GM23338 (cell line): ENCODE results near the gene MARF1. TPM values are rescaled to one million over a fixed set of nuclear protein-coding genes. Genes with fewer than 3 reads are reported as not detected.

Experiments
- ATAC-seq: fragments of 200-7000 bp; cut with Tn5 transposase; 3 replicates; pipeline ENCODE4 v1.9.1; 2020
- DNase-seq: peaks from one replicate; pipeline ENCODE4 v3.0.0-alpha.2; 2015; ENCODE audit warnings: low spot score
- H2AFZ ChIP-seq: fragments of 200-600 bp; sonication (generic); 2 replicates; pipeline ENCODE4 v1.8.0; 2016; ENCODE audit warnings: antibody characterized with exemption, mild to moderate bottlenecking, moderate library complexity
- H3F3A ChIP-seq: fragments of 200-600 bp; sonication (generic); replicated peaks from 2 replicates; pipeline ENCODE4 v1.8.0; 2017; ENCODE audit warnings: antibody characterized with exemption, mixed run types, low read depth
- H3K27ac ChIP-seq: fragments of 200-600 bp; sonication (generic); 2 replicates; pipeline ENCODE4 v1.6.1; 2016; ENCODE audit warnings: low read depth
- H3K27me3 ChIP-seq: fragments of 200-600 bp; sonication (generic); 2 replicates; pipeline ENCODE4 v1.8.0; 2016; ENCODE audit warnings: mild to moderate bottlenecking, mixed run types, moderate library complexity; ENCODE audit not compliant: insufficient read depth
- H3K36me3 ChIP-seq: fragments of 200-600 bp; sonication (generic); 2 replicates; pipeline ENCODE4 v1.8.0; 2016; ENCODE audit warnings: mild to moderate bottlenecking; ENCODE audit not compliant: insufficient read depth
- H3K4me1 ChIP-seq: fragments of 200-600 bp; sonication (generic); 2 replicates; pipeline ENCODE4 v1.8.0; 2016; ENCODE audit warnings: mild to moderate bottlenecking, moderate library complexity; ENCODE audit not compliant: insufficient read depth
- H3K4me2 ChIP-seq: fragments of 200-600 bp; sonication (generic); 2 replicates; pipeline ENCODE4 v1.7.1; 2017; ENCODE audit warnings: mixed run types
- H3K4me3 ChIP-seq: fragments of 200-600 bp; sonication (generic); 2 replicates; pipeline ENCODE4 v1.6.1; 2016; ENCODE audit warnings: mixed run types
- H3K79me2 ChIP-seq: fragments of 200-600 bp; sonication (generic); replicated peaks from 2 replicates; pipeline ENCODE4 v1.8.0; 2017; ENCODE audit warnings: mild to moderate bottlenecking; ENCODE audit not compliant: insufficient read depth
- H3K9me2 ChIP-seq: fragments of 200-600 bp; sonication (generic); 2 replicates; pipeline ENCODE4 v1.8.0; 2017; ENCODE audit not compliant: insufficient read depth
- H4K20me1 ChIP-seq: fragments of 200-600 bp; sonication (generic); replicated peaks from 2 replicates; pipeline ENCODE4 v1.8.0; 2017; ENCODE audit warnings: mild to moderate bottlenecking; ENCODE audit not compliant: insufficient read depth
- H3K27ac Mint-ChIP-seq: 2 replicates; pipeline ENCODE4 v1.8.0; 2020; ENCODE audit warnings: inconsistent platforms, mild to moderate bottlenecking, moderate library complexity, mixed read lengths
- H3K27me3 Mint-ChIP-seq: 3 replicates; pipeline ENCODE4 v1.8.0; 2022; ENCODE audit warnings: low read depth, mild to moderate bottlenecking, moderate library complexity, mixed read lengths, inconsistent platforms; ENCODE audit not compliant: insufficient read depth, poor library complexity
- H3K36me3 Mint-ChIP-seq: 3 replicates; pipeline ENCODE4 v1.8.0; 2021; ENCODE audit warnings: low read depth, mild to moderate bottlenecking, inconsistent platforms, moderate library complexity, mixed read lengths
- H3K4me1 Mint-ChIP-seq: 3 replicates; pipeline ENCODE4 v1.8.0; 2020; ENCODE audit warnings: mild to moderate bottlenecking, inconsistent platforms, mixed read lengths
- H3K4me3 Mint-ChIP-seq: 3 replicates; pipeline ENCODE4 v1.8.0; 2021; ENCODE audit warnings: moderate library complexity, mild to moderate bottlenecking, inconsistent platforms, mixed read lengths
- H3K9me3 Mint-ChIP-seq: 3 replicates; pipeline ENCODE4 v1.8.0; 2020; ENCODE audit warnings: moderate library complexity, mild to moderate bottlenecking, inconsistent platforms, mixed read lengths
- REST ChIP-seq: IDR thresholded peaks from one replicate; pipeline ENCODE4 v1.6.1; 2018; ENCODE audit warnings: antibody characterized with exemption; ENCODE audit not compliant: unreplicated experiment
- ZNF462 ChIP-seq: fragments of 250-450 bp; sonication (Bioruptor Pico); IDR thresholded peaks from 2 replicates; pipeline ENCODE4 v1.5.0; 2020; ENCODE audit warnings: mild to moderate bottlenecking, moderate library complexity
- polyA plus RNA-seq: library from polyadenylated mRNA; unstranded; fragments of >200 nt; fragmentation: Nextera tagmentation; extraction: Ambion mirVana; gene quantifications from 2 replicates; pipeline ENCODE4 v1.2.1, GENCODE V29; 2016
- total RNA-seq: library from RNA; depleted of rRNA; stranded (reverse); fragments of >200 nt; shearing (Covaris generic); gene quantifications from 2 replicates; pipeline ENCODE4 v1.2.3, GENCODE V29; 2014

Gene MARF1
- total and polyA plus RNA-seq, 2 experiments from 2014 or later, result 8.3 to 16.0 TPM

- Mint-ChIP-seq H3K4me1 (peaks cover 14% of the 10 kb centered on the region), H3K27me3 (peaks cover 7% of the 10 kb centered on the region), H3K27ac (no peak overlapping the region), H3K4me3 (no peak overlapping the region; the same call in 2 of the 3 replicates), H3K9me3 (no peaks in the 10 kb centered on the region), H3K36me3 (peaks cover 43% of the 10 kb centered on the region)
- Histone ChIP-seq H3K79me2 (no peaks in the 10 kb centered on the region), H3K27me3 (no peaks in the 10 kb centered on the region), H4K20me1 (peaks cover 21% of the 10 kb centered on the region), H3K9me2 (no peaks in the 10 kb centered on the region), H3K4me3 (no peak overlapping the region), H2AFZ (no peak overlapping the region), H3K27ac (no peak overlapping the region), H3F3A (no peaks in the 10 kb centered on the region), H3K4me1 (no peaks in the 10 kb centered on the region), H3K4me2 (no peak overlapping the region), H3K36me3 (peaks cover 20% of the 10 kb centered on the region)
- peak; percentile 98 for ATAC-seq
- DNase-seq, result peak; percentile 86
- peak; percentile 92 for TF ChIP-seq REST
- TF ChIP-seq ZNF462 (CRISPR knock-in tag), result no peak
These were observed 41.6 kb downstream of the MARF1 start for GRCh38 chr16:15601212-15601879.
